GM18517 (cell line): ENCODE results near the gene PNPO.

Source experiments
- ATAC-seq: cut with Tn5 transposase; IDR thresholded peaks from one replicate; pipeline ENCODE4 v1.9.1; 2021; ENCODE audit warnings: mild to moderate bottlenecking, moderate library complexity; ENCODE audit not compliant: unreplicated experiment

PNPO gene

GRCh38 chr17:47949197-47949759 is 7.9 kb downstream of the PNPO start:
- ATAC-seq, result no peak

- no peak for ATAC-seq
These were observed 8.6 kb downstream of the PNPO start for GRCh38 chr17:47949946-47950345.

GRCh38 chr17:47950448-47950847 is 9.1 kb downstream of the PNPO start:
- ATAC-seq, result no peak

GRCh38 chr17:47952171-47953021 is 11.0 kb downstream of the PNPO start:
- no peak for ATAC-seq

GRCh38 chr17:47953909-47954308 is 12.5 kb downstream of the PNPO start:
- no peak for ATAC-seq

GRCh38 chr17:47955497-47956461 is 14.4 kb downstream of the PNPO start:
- no peak for ATAC-seq

GRCh38 chr17:47956791-47957590 is 15.6 kb downstream of the PNPO start:
- ATAC-seq, result no peak

GRCh38 chr17:47957591-47958490 is 16.5 kb downstream of the PNPO start, which contains the start of gene PRR15L:
PRR15L (minus strand) TSS chr17:47957883; CDS start chr17:47953234, 4,649 bp downstream.
- ATAC-seq, result no peak

- ATAC-seq, result no peak
These were observed 18.7 kb downstream of the PNPO start for GRCh38 chr17:47959825-47960655.

- ATAC-seq, result no peak
These were observed 20.0 kb downstream of the PNPO start for GRCh38 chr17:47961406-47961805.

- no peak for ATAC-seq
These were observed 21.5 kb downstream of the PNPO start for GRCh38 chr17:47962901-47963300.

GRCh38 chr17:47964856-47965255 is 23.5 kb downstream of the PNPO start:
- ATAC-seq, result no peak

- ATAC-seq, result no peak
These were observed 24.7 kb downstream of the PNPO start for GRCh38 chr17:47966079-47966519.

GRCh38 chr17:47967607-47968252 is 26.4 kb downstream of the PNPO start:
- no peak for ATAC-seq

GRCh38 chr17:47968836-47969235 is 27.5 kb downstream of the PNPO start:
- ATAC-seq, result no peak

- no peak for ATAC-seq
These were observed 28.8 kb downstream of the PNPO start for GRCh38 chr17:47969930-47970724.
